ENCODE measurements around the gene TMEM176A. TPM values are rescaled to one million over a fixed set of nuclear protein-coding genes. Genes with fewer than 3 reads are reported as not detected.
"Not testable (repeated sequence)": the region's sequence is repeated elsewhere in the genome, so short reads cannot be mapped to it uniquely, and the experiment has no call there.

Gene TMEM176A
- total RNA-seq, 1 donor from 2014 or later: not detected

DNA sequence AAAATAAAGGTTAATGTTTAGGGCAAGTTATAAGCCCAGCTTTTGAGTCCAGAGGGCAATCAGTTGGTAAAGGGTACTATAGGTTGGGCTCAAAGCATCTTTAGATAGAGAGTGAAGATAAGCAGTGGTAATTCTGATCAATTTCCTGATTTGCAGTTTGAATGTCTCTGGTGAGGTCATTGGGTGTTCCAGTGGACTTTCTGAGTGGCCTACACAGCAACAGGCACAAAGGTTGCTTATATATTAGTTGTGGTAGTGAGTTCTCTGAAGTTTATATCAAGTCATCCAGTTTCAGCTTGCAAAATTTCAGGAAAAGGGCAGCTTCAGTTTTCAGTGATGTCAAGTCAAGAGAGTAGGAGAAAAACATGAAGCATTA lies 34.2 kb upstream of the TMEM176A start:
- FAIRE-seq (no peak), DNase-seq (ENCODE audit: low read depth) (no peak)
- Histone ChIP-seq H3K4me2 (ENCODE audit: low read length) (no peak overlapping the region), H3K9ac (ENCODE audit: low read length) (no peak overlapping the region), H3K27ac (ENCODE audit: low read depth, low read length) (no peak overlapping the region), H4K20me1 (ENCODE audit: insufficient read depth, low read length) (no peaks in the 10 kb centered on the region), H3K4me3 (ENCODE audit: insufficient read depth, low read depth, low read length) (no peak overlapping the region), H3K9me3 (ENCODE audit: insufficient read depth, low read depth, low read length) (no peaks in the 10 kb centered on the region), H3K4me1 (ENCODE audit: insufficient read depth, low read length) (no peaks in the 10 kb centered on the region), H3K27me3 (ENCODE audit: insufficient read depth, low read length) (no peaks in the 10 kb centered on the region), H2AFZ (ENCODE audit: low read depth, low read length) (no peak overlapping the region), H3K36me3 (ENCODE audit: insufficient read depth, low read length) (no peaks in the 10 kb centered on the region), H3K79me2 (ENCODE audit: insufficient read depth, low read length) (no peaks in the 10 kb centered on the region)
- TF ChIP-seq, protein P1, sequence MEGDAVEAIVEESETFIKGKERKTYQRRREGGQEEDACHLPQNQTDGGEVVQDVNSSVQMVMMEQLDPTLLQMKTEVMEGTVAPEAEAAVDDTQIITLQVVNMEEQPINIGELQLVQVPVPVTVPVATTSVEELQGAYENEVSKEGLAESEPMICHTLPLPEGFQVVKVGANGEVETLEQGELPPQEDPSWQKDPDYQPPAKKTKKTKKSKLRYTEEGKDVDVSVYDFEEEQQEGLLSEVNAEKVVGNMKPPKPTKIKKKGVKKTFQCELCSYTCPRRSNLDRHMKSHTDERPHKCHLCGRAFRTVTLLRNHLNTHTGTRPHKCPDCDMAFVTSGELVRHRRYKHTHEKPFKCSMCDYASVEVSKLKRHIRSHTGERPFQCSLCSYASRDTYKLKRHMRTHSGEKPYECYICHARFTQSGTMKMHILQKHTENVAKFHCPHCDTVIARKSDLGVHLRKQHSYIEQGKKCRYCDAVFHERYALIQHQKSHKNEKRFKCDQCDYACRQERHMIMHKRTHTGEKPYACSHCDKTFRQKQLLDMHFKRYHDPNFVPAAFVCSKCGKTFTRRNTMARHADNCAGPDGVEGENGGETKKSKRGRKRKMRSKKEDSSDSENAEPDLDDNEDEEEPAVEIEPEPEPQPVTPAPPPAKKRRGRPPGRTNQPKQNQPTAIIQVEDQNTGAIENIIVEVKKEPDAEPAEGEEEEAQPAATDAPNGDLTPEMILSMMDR (IDR thresholded peaks at IDR 0.05; ENCODE audit: insufficient read depth, low read depth, low read length): no peak
- no peak for TF ChIP-seq EZH2 (IDR thresholded peaks at IDR 0.05; ENCODE audit: insufficient read depth, low read length)
- no peak overlapping the region for H3K4me3 Mint-ChIP-seq (ENCODE audit: unreplicated experiment)
- no peaks in the 10 kb centered on the region for H3K27me3 Mint-ChIP-seq (ENCODE audit: low read depth, unreplicated experiment)
- no peaks in the 10 kb centered on the region for H3K36me3 Mint-ChIP-seq (ENCODE audit: low read depth, unreplicated experiment)
- no peak overlapping the region for H3K27ac Mint-ChIP-seq (ENCODE audit: unreplicated experiment)
- no peaks in the 10 kb centered on the region for H3K4me1 Mint-ChIP-seq (ENCODE audit: low read depth, unreplicated experiment)
- H3K9me3 Mint-ChIP-seq (ENCODE audit: unreplicated experiment): peaks cover 3% of the 10 kb centered on the region

DNA sequence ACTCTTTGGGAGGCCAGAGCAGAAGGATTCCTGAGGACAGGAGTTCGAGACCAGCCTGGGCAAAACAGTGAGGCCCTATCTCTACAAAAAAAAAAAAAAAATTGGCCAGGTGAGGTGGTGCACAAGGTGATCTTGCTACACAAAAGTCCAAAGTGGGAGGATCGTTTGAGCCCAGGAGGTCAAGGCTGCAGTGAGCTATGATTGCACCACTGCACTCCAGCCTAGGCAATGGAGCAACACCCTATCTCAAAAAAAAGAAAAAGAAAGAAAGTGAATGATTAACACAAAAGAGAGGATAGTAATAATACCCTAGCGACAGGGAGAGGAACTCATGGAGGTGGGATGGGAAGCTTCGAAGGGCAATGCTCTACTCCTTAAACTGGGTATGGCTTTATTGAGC lies 30.8 kb upstream of the TMEM176A start:
- no peaks in the 10 kb centered on the region for H3K27me3 ChIP-seq (ENCODE audit: insufficient read depth, low read length)
- no peaks in the 10 kb centered on the region for H3K79me2 ChIP-seq (ENCODE audit: insufficient read depth, low read length)
- no peak for TF ChIP-seq EZH2 (IDR thresholded peaks at IDR 0.05; ENCODE audit: insufficient read depth, low read length)
- TF ChIP-seq, protein P1 (IDR thresholded peaks at IDR 0.05; ENCODE audit: insufficient read depth, low read depth, low read length): no peak
- H3K27me3 Mint-ChIP-seq (ENCODE audit: low read depth, unreplicated experiment): peaks cover 2% of the 10 kb centered on the region
- H3K4me3 ChIP-seq (ENCODE audit: insufficient read depth, low read depth, low read length): no peak overlapping the region
- no peaks in the 10 kb centered on the region for H3K4me1 ChIP-seq (ENCODE audit: insufficient read depth, low read length)
- H3K36me3 Mint-ChIP-seq (ENCODE audit: low read depth, unreplicated experiment): no peaks in the 10 kb centered on the region
- H3K27ac ChIP-seq (ENCODE audit: low read depth, low read length): no peak overlapping the region
- H3K4me3 Mint-ChIP-seq (ENCODE audit: unreplicated experiment): no peak overlapping the region
- peaks cover 5% of the 10 kb centered on the region for H3K9me3 Mint-ChIP-seq (ENCODE audit: unreplicated experiment)
- no peaks in the 10 kb centered on the region for H4K20me1 ChIP-seq (ENCODE audit: insufficient read depth, low read length)
- no peaks in the 10 kb centered on the region for H3K4me1 Mint-ChIP-seq (ENCODE audit: low read depth, unreplicated experiment)
- no peak for DNase-seq (ENCODE audit: low read depth)
- H3K27ac Mint-ChIP-seq (ENCODE audit: unreplicated experiment): no peak overlapping the region
- H3K36me3 ChIP-seq (ENCODE audit: insufficient read depth, low read length): no peaks in the 10 kb centered on the region
- no peak overlapping the region for H2AFZ ChIP-seq (ENCODE audit: low read depth, low read length)
- no peak overlapping the region for H3K4me2 ChIP-seq (ENCODE audit: low read length)
- FAIRE-seq: no peak
- H3K9ac ChIP-seq (ENCODE audit: low read length): no peak overlapping the region
- H3K9me3 ChIP-seq (ENCODE audit: insufficient read depth, low read depth, low read length): no peaks in the 10 kb centered on the region

DNA sequence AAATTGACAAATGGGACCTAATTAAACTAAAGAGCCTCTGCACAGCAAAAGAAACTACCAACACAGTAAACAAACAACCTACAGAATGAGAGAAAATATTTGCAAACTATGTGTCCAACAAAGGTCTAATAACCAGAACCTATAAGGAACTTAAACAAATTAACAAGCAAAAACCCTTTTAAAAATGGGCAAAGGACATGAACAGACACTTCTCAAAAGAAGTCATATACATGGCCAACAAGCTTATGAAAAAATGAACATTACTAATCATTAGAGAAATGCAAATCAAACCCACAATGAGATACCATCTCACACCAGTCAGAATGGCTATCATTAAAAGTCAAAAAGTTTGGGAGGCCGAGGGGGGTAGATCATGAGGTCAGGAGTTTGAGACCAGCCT lies 26.4 kb upstream of the TMEM176A start:
- H3K27me3 Mint-ChIP-seq (ENCODE audit: low read depth, unreplicated experiment); H3K4me3 Mint-ChIP-seq (ENCODE audit: unreplicated experiment); H3K27ac ChIP-seq (ENCODE audit: low read depth, low read length); H3K4me1 ChIP-seq (ENCODE audit: insufficient read depth, low read length); H4K20me1 ChIP-seq (ENCODE audit: insufficient read depth, low read length); H3K27ac Mint-ChIP-seq (ENCODE audit: unreplicated experiment); H3K9me3 Mint-ChIP-seq (ENCODE audit: unreplicated experiment); H3K4me2 ChIP-seq (ENCODE audit: low read length); H3K36me3 ChIP-seq (ENCODE audit: insufficient read depth, low read length); H3K9me3 ChIP-seq (ENCODE audit: insufficient read depth, low read depth, low read length); H3K36me3 Mint-ChIP-seq (ENCODE audit: low read depth, unreplicated experiment); H3K27me3 ChIP-seq (ENCODE audit: insufficient read depth, low read length); H2AFZ ChIP-seq (ENCODE audit: low read depth, low read length); DNase-seq (ENCODE audit: low read depth); FAIRE-seq; H3K4me3 ChIP-seq (ENCODE audit: insufficient read depth, low read depth, low read length); H3K79me2 ChIP-seq (ENCODE audit: insufficient read depth, low read length); H3K4me1 Mint-ChIP-seq (ENCODE audit: low read depth, unreplicated experiment); H3K9ac ChIP-seq (ENCODE audit: low read length): not testable (repeated sequence)

Data from astrocyte (in vitro differentiated cells and primary cell).